Measurements from ENCODE around the gene CLTRN. TPM values are rescaled to one million over a fixed set of nuclear protein-coding genes. Genes with fewer than 3 reads are reported as not detected.
A peak's percentile ranks its signal among the peaks of the same experiment; 100 is the strongest.

The CLTRN gene
- total and polyA plus RNA-seq, 2 of the 8 experiments (the other 6 are each of a cell fraction or from before 2014, with no cell fraction given) = 1.2 to 1.3 TPM

GRCh38 chrX:15645266-15645665 is 19.3 kb downstream of the CLTRN start:
- no peak overlapping the region for H2AK5ac ChIP-seq (ENCODE audit: low read depth, low read length)
- H3K79me1 ChIP-seq (ENCODE audit: low read depth, low read length) = no peaks in the 10 kb centered on the region
- no peak overlapping the region for H3K9ac ChIP-seq (replicated peaks in 1 of 4; ENCODE audit: extremely low read depth in 1 of 4, low read depth in 3 of 4, low read length in 3 of 4)
- H3K4me2 ChIP-seq (ENCODE audit: insufficient read depth in 1 of 2, low read depth in 2 of 2, low read length in 2 of 2) = no peak overlapping the region
- H2BK20ac ChIP-seq (ENCODE audit: low read length) = no peak overlapping the region
- H4K5ac ChIP-seq (ENCODE audit: insufficient read length, low read depth, low read length) = no peak overlapping the region
- no peaks in the 10 kb centered on the region for H3K36me3 ChIP-seq (ENCODE audit: control insufficient read depth in 2 of 4, insufficient read depth in 4 of 4, low read length in 3 of 4)
- no peaks in the 10 kb centered on the region for H3K79me2 ChIP-seq (ENCODE audit: control insufficient read depth in 1 of 2, insufficient read depth in 2 of 2, low read length in 2 of 2)
- no peak overlapping the region for H4K8ac ChIP-seq (ENCODE audit: extremely low read depth, insufficient read depth, low read length)
- DNase-seq (ENCODE audit: low read depth in 1 of 2, low spot score in 2 of 2) (no peak), FAIRE-seq (no peak)
- H3K23ac ChIP-seq (ENCODE audit: insufficient read length) = no peak overlapping the region
- no peak overlapping the region for H3K56ac ChIP-seq (replicated peaks; ENCODE audit: insufficient read length, low read depth, low read length)
- CTCF ChIA-PET (ENCODE audit: partially characterized antibody) = interaction anchor here (0.6 to 1.1 kb wide), 2 partner anchors 101 to 178 kb away, joined by 3 to 5 read pairs; no protein-coding TSS in a partner anchor
- H2BK15ac ChIP-seq (ENCODE audit: low read length) = no peak overlapping the region
- WGBS, 2 experiments (ENCODE audit: extremely low coverage in 1 of 2, insufficient coverage in 1 of 2, insufficient read length in 1 of 2, insufficient replicate concordance in 2 of 2, low coverage in 1 of 2, low lambda C conversion rate in 2 of 2, missing lambda C conversion rate in 1 of 2) = 82% methylated on average over 3 of the region's 3 CpGs; no CpG with 5 or more reads in 1 of the 2 experiments
- H3K4me3 ChIP-seq (ENCODE audit: extremely low read depth in 1 of 4, insufficient read depth in 2 of 4, low read depth in 3 of 4, low read length in 4 of 4) = no peak overlapping the region
- H4K91ac ChIP-seq (replicated peaks; ENCODE audit: insufficient read length, low read length) = no peak overlapping the region
- no peak overlapping the region for H3K27ac ChIP-seq (ENCODE audit: low read depth, low read length)
- H3K14ac ChIP-seq (ENCODE audit: insufficient read length) = no peak overlapping the region
- no peaks in the 10 kb centered on the region for H3K27me3 ChIP-seq (replicated peaks in 1 of 4; ENCODE audit: control insufficient read depth in 3 of 4, extremely low read depth in 1 of 4, insufficient read depth in 3 of 4, low read length in 3 of 4)
- H3K4me1 ChIP-seq (replicated peaks in 1 of 4; ENCODE audit: control insufficient read depth in 3 of 4, insufficient read depth in 4 of 4, low read length in 3 of 4) = no peaks in the 10 kb centered on the region
- no peak overlapping the region for H2BK5ac ChIP-seq (ENCODE audit: low read depth, low read length)
- TF ChIP-seq CTCF (IDR thresholded peaks at IDR 0.05; ENCODE audit: control extremely low read depth in 1 of 3, insufficient read depth in 1 of 3, low read depth in 1 of 3, low read length in 3 of 3) (peak in 1 of 3 experiments; percentile 14; a peak in 1 of 4 replicates), RAD21 (IDR thresholded peaks at IDR 0.05 in 1 of 2, conservative IDR thresholded peaks at IDR 0.05 in 1 of 2; ENCODE audit: low read depth in 2 of 2, low read length in 2 of 2) (peak; percentile 25 to 31; a peak in 2 of 4 replicates), TBP (IDR thresholded peaks at IDR 0.05; ENCODE audit: low read depth, low read length) (no peak), ATF2 (IDR thresholded peaks at IDR 0.05; ENCODE audit: low read length) (no peak)
- H2BK12ac ChIP-seq (ENCODE audit: low read depth, low read length) = no peak overlapping the region
- POLR2A ChIA-PET (ENCODE audit: partially characterized antibody) = no interaction called here
- H3K4ac ChIP-seq (replicated peaks; ENCODE audit: insufficient read length, low read depth, low read length) = no peak overlapping the region
- no peaks in the 10 kb centered on the region for H3K9me3 ChIP-seq (ENCODE audit: insufficient read depth in 2 of 2, low read depth in 1 of 2, low read length in 1 of 2)
- no peak overlapping the region for H2BK120ac ChIP-seq (replicated peaks; ENCODE audit: low read depth, low read length)
- H2AFZ ChIP-seq (ENCODE audit: low read length) = no peak overlapping the region
- no peaks in the 10 kb centered on the region for H3K23me2 ChIP-seq (ENCODE audit: low read depth, low read length)
- no peaks in the 10 kb centered on the region for H4K20me1 ChIP-seq (replicated peaks in 1 of 2; ENCODE audit: control insufficient read depth in 1 of 2, insufficient read depth in 2 of 2, low read length in 2 of 2)
- no peak overlapping the region for H3K18ac ChIP-seq (ENCODE audit: extremely low read depth, low read length)
